ENCODE data around the gene DENND1A.

DENND1A gene

DNA sequence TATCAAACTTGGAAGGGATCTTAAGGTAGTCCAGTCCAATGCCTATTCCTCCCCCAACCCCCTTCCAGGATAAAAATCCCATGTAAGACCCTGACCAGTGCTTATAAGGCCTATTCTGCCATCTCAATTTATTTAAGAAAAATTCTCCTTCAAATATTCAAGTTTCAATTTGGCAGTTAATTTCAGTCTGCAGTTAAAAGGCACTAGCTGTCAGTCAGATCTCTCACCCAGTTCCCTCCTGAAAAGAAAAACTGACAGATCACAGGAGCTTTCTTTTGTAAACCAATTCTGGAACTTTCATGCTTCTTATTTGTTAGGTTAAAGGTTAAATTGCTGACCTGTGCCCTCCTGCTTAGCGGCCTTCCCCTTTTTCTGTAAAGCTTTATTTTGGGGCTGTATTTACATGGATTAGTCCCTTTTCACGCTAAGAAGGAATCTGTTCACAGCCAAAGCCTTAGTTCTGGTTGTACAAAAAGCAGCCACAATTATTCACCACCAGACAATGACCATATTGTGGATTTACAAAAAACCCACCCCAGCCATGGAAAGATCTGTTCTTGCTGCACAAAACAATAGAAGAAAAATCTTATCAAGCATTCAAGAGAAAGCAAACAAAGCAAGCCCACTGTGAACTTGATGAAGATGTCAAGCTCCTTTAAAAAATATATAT, 68.7 kb downstream of the DENND1A start:
- in situ Hi-C loops (cut with HindIII; ENCODE audit: low sequenced_read_pairs), result no loop called here
- TF ChIP-seq, protein P1, sequence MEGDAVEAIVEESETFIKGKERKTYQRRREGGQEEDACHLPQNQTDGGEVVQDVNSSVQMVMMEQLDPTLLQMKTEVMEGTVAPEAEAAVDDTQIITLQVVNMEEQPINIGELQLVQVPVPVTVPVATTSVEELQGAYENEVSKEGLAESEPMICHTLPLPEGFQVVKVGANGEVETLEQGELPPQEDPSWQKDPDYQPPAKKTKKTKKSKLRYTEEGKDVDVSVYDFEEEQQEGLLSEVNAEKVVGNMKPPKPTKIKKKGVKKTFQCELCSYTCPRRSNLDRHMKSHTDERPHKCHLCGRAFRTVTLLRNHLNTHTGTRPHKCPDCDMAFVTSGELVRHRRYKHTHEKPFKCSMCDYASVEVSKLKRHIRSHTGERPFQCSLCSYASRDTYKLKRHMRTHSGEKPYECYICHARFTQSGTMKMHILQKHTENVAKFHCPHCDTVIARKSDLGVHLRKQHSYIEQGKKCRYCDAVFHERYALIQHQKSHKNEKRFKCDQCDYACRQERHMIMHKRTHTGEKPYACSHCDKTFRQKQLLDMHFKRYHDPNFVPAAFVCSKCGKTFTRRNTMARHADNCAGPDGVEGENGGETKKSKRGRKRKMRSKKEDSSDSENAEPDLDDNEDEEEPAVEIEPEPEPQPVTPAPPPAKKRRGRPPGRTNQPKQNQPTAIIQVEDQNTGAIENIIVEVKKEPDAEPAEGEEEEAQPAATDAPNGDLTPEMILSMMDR (IDR thresholded peaks at IDR 0.05; ENCODE audit: low read depth, low read length, missing control alignments), result no peak
- no peak overlapping the region for H3K4me3 ChIP-seq (ENCODE audit: low read depth, low read length)
- DNase-seq (ENCODE audit: low read depth), result no peak

DNA sequence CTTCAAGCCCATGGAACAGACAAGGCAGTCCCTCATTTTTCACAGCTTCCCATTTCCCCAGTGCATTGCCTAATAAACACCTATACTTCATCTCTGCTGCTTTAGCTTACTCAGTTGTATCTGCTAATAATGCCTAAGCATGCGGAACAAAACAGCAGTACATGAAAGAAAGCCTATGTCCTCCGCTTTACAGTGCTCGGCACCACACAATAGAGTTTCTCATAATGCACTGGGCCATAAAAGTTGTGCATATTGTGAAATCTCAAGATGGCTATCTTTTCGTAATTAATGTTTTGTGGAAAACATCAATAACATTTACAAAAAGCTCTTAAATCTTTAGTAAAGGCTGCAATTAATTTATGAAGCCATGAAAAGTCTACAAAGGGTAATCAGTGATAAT, 69.3 kb downstream of the DENND1A start:
- no peak overlapping the region for H3K4me3 ChIP-seq (ENCODE audit: low read depth, low read length)
- in situ Hi-C loops (cut with HindIII; ENCODE audit: low sequenced_read_pairs), result no loop called here
- no peak for DNase-seq (ENCODE audit: low read depth)
- TF ChIP-seq, protein P1 (IDR thresholded peaks at IDR 0.05; ENCODE audit: low read depth, low read length, missing control alignments), result no peak

DNA sequence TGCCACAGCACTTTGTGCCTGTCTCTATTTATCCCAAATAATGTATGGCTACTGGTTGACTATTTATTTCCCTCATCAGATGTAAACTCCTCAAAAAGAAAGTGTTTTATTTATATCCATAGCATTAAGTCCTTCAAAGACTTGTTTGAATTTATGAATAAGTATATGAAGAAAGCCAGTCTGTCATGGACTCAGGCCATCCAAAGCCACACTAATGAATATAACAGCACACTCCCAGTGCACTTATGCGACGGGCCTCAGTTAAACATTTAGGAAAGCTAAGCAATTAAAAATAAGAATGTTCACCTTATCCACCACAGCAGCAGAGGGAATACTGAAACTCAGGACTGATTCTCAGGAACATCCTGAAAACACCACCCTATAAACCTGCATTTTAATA, 77.5 kb downstream of the DENND1A start:
- no peak overlapping the region for H3K4me3 ChIP-seq (ENCODE audit: low read depth, low read length)
- in situ Hi-C loops (cut with HindIII; ENCODE audit: low sequenced_read_pairs), result no loop called here
- TF ChIP-seq, protein P1 (IDR thresholded peaks at IDR 0.05; ENCODE audit: low read depth, low read length, missing control alignments), result no peak
- no peak for DNase-seq (ENCODE audit: low read depth)

DNA sequence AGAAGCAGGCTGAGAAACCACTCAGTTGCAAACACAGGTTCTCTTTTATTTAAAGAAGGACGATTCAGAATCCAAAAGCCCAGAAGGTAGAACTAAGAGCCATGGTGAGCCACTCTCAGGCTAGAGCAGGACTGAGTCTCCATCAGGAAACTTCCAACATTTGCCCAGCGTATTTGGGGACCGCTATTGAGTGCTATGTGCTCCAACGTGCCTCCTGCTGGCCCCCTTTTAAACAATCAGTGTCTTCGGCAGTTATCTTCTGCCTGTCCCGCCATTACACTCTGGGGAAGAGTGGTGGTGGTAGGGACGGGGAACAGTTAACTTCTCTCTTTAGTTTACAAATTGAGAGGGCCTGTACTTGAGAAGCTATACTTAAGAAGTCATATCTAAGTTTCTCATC, 78.1 kb downstream of the DENND1A start:
- in situ Hi-C loops (cut with HindIII; ENCODE audit: low sequenced_read_pairs), result no loop called here
- TF ChIP-seq, protein P1 (IDR thresholded peaks at IDR 0.05; ENCODE audit: low read depth, low read length, missing control alignments), result no peak
- no peak for DNase-seq (ENCODE audit: low read depth)
- no peak overlapping the region for H3K4me3 ChIP-seq (ENCODE audit: low read depth, low read length)

DNA sequence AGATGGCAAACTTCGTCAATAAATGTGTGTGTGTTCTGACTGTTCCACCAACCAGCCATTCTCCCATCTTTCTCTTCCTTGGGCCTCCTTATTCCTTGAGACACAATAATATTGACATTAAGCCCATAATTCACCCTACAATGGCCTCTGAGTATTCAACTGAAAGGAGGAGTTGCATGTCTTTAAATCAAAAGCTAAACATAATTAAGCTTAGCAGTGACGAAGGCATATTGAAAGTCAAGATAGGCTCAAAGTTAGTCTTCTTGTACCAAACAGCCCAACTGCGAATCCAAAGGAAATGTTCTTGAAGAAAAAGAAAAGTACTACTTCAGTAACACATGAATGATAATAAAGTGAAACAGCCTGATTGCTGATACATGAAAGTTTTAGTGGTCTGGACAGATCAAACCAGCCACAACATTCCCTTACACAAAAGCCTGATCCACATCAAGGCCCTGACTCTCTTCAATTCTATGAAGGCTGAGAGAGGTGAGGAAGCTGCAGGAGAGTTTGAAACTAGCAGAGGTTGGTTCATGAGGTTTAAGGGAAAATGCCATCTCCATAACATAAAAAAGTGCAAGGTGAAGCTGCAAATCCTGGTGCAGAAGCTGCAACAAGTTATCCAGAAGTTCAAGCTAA, 81.4 kb downstream of the DENND1A start:
- no peak overlapping the region for H3K4me3 ChIP-seq (ENCODE audit: low read depth, low read length)
- TF ChIP-seq, protein P1 (IDR thresholded peaks at IDR 0.05; ENCODE audit: low read depth, low read length, missing control alignments), result no peak
- DNase-seq (ENCODE audit: low read depth), result no peak
- in situ Hi-C loops (cut with HindIII; ENCODE audit: low sequenced_read_pairs), result no loop called here

DNA sequence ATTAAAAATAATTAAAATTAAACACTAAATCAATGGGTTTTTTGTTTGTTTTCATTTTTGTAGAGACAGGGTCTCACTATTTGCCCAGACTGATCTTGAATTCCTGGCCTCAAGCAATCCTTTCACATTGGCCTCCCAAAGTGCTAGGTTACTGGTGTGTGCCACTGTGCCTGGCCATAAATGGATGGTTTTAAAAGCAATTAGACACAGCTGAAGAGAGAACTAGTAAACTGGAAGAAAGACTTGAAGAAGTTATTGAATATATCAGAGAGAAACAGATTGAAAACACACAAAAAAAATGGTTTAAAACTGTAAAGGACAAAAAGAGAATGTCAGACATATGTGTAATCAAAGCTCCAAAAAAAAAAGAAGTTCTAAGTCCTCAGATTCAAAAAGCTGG, 83.0 kb downstream of the DENND1A start:
- DNase-seq (ENCODE audit: low read depth), result no peak
- TF ChIP-seq, protein P1 (IDR thresholded peaks at IDR 0.05; ENCODE audit: low read depth, low read length, missing control alignments), result no peak
- H3K4me3 ChIP-seq (ENCODE audit: low read depth, low read length), result no peak overlapping the region
- in situ Hi-C loops (cut with HindIII; ENCODE audit: low sequenced_read_pairs), result no loop called here
